Endothelial cell of umbilical vein (primary cell): ENCODE results near the gene SPINT2. TPM values are rescaled to one million over a fixed set of nuclear protein-coding genes. Genes with fewer than 3 reads are reported as not detected.

Source experiments
- BruUV-seq: library from RNA; stranded (reverse); fragments of 400-500 nt; replicated peaks from 2 replicates; lab custom pipeline; 2021; lab: Mats Ljungman, UMichigan
- CTCF ChIA-PET: fragments of 300-600, 350-600 bp; sonication (Branson Sonifier 250); formaldehyde crosslinking; loops from one replicate; lab custom pipeline; 2021; ENCODE audit warnings: antibody characterized with exemption, inconsistent platforms; lab: Charles Lee
- POLR2A ChIA-PET: fragments of 300-600, 350-600 bp; sonication (Branson Sonifier 250); formaldehyde crosslinking; loops from one replicate; lab custom pipeline; 2021; ENCODE audit warnings: antibody characterized with exemption, inconsistent platforms; lab: Charles Lee
- DNase-seq: peaks from one replicate; pipeline ENCODE4 v3.0.0-alpha.2; 2011; ENCODE audit warnings: low read depth, low spot score
- FAIRE-seq: peaks from 2 replicates; lab custom pipeline; 2011; peaks lifted over from hg19 to GRCh38; lab: Jason Lieb, UNC
- H2AFZ ChIP-seq: 2 replicates; pipeline ENCODE4 v1.6.0; 2012; ENCODE audit warnings: low read depth, low read length, control low read depth, inconsistent platforms
- H3K27ac ChIP-seq: 2 replicates; pipeline ENCODE4 v1.5.1; 2011; ENCODE audit warnings: low read depth, mild to moderate bottlenecking, control low read depth, low read length, moderate library complexity; ENCODE audit not compliant: insufficient read depth
- H3K27me3 ChIP-seq, 2 experiments: 2 replicates each; pipeline versions ENCODE4 v1.6.0 to v1.6.1; 2011; ENCODE audit warnings: low read length in 2 of 2, mixed read lengths in 1 of 2; ENCODE audit not compliant: control insufficient read depth in 2 of 2, insufficient read depth in 2 of 2
- H3K36me3 ChIP-seq, 2 experiments: 2 replicates in 1 of 2; 3 replicates in 1 of 2; pipeline ENCODE4 v1.5.1; 2011; ENCODE audit warnings: low read length in 2 of 2, mild to moderate bottlenecking in 1 of 2, moderate library complexity in 1 of 2; ENCODE audit not compliant: control insufficient read depth in 2 of 2, insufficient read depth in 2 of 2; ENCODE audit errors: extremely low read depth in 1 of 2
- H3K4me1 ChIP-seq: 3 replicates; pipeline ENCODE4 v1.5.1; 2011; ENCODE audit warnings: mild to moderate bottlenecking, low read length; ENCODE audit not compliant: control insufficient read depth, insufficient read depth; ENCODE audit errors: extremely low read depth
- H3K4me2 ChIP-seq: 2 replicates; pipeline ENCODE4 v1.6.1; 2011; ENCODE audit warnings: low read length, control low read depth, mixed read lengths; ENCODE audit not compliant: insufficient read depth
- H3K4me3 ChIP-seq, 3 experiments: fragments of 200-600 bp in 1 of 3; sonication (generic), shearing (Covaris generic) in 1 of 3; replicated peaks in 1 of 3; 2 replicates each; pipeline ENCODE4 v1.5.1; 2011 to 2016; ENCODE audit warnings: control low read depth in 3 of 3, low read length in 3 of 3, mild to moderate bottlenecking in 2 of 3, inconsistent platforms in 1 of 3, low read depth in 1 of 3, moderate library complexity in 1 of 3; ENCODE audit not compliant: insufficient read depth in 1 of 3
- H3K79me2 ChIP-seq: 2 replicates; pipeline ENCODE4 v1.6.0; 2012; ENCODE audit warnings: low read length, inconsistent platforms; ENCODE audit not compliant: control insufficient read depth, insufficient read depth
- H3K9ac ChIP-seq: replicated peaks from 2 replicates; pipeline ENCODE3; 2011; ENCODE audit warnings: low read length, control low read depth; ENCODE audit not compliant: insufficient read depth; ENCODE audit errors: extremely low read depth
- H3K9me1 ChIP-seq: replicated peaks from 3 replicates; pipeline ENCODE4 v1.6.0; 2011; ENCODE audit warnings: mild to moderate bottlenecking, low read length; ENCODE audit not compliant: control insufficient read depth, insufficient read depth; ENCODE audit errors: extremely low read depth
- H3K9me3 ChIP-seq: replicated peaks from 2 replicates; pipeline ENCODE4 v1.5.1; 2012; ENCODE audit warnings: low read length, inconsistent platforms; ENCODE audit not compliant: control insufficient read depth, insufficient read depth
- H4K20me1 ChIP-seq: replicated peaks from 2 replicates; pipeline ENCODE3; 2011; ENCODE audit warnings: mild to moderate bottlenecking, low read length; ENCODE audit not compliant: control insufficient read depth, insufficient read depth; ENCODE audit errors: extremely low read depth
- CTCF ChIP-seq, 2 donors: IDR thresholded peaks; 1 replicate in 1 of 2; 2 replicates in 1 of 2; pipeline ENCODE4 v1.5.1; 2011; ENCODE audit warnings: low read length in 2 of 2, mild to moderate bottlenecking in 2 of 2, moderate library complexity in 2 of 2, control low read depth in 1 of 2, inconsistent platforms in 1 of 2, low read depth in 1 of 2; ENCODE audit not compliant: insufficient read depth in 1 of 2; ENCODE audit errors: extremely low read depth in 1 of 2
- EZH2 ChIP-seq: IDR thresholded peaks from 2 replicates; pipeline ENCODE4 v1.6.1; 2012; ENCODE audit warnings: borderline replicate concordance, low read depth, mild to moderate bottlenecking, moderate library complexity, low read length, inconsistent platforms; ENCODE audit not compliant: severe bottlenecking
- FOS ChIP-seq: IDR thresholded peaks from 2 replicates; pipeline ENCODE4 v1.6.1; 2011; ENCODE audit warnings: mild to moderate bottlenecking, low read length, moderate library complexity, borderline replicate concordance; ENCODE audit not compliant: insufficient read depth
- GATA2 ChIP-seq: IDR thresholded peaks from 2 replicates; pipeline ENCODE4 v1.7.0; 2011; ENCODE audit warnings: low read depth, mild to moderate bottlenecking, moderate library complexity, mixed read lengths, low read length; ENCODE audit not compliant: insufficient read length, insufficient read depth
- JUN ChIP-seq: IDR thresholded peaks from 2 replicates; pipeline ENCODE4 v1.6.1; 2011; ENCODE audit warnings: borderline replicate concordance, low read depth; ENCODE audit not compliant: insufficient read length, insufficient read depth
- MAX ChIP-seq: IDR thresholded peaks from 2 replicates; pipeline ENCODE4 v1.6.1; 2011; ENCODE audit not compliant: insufficient read depth, insufficient read length
- MYC ChIP-seq: IDR thresholded peaks from one replicate; pipeline ENCODE4 v1.6.1; 2011; ENCODE audit warnings: mild to moderate bottlenecking, low read depth, low read length
- POLR2A ChIP-seq: IDR thresholded peaks from 2 replicates; pipeline ENCODE4 v1.6.1; 2012; ENCODE audit warnings: low read depth, mild to moderate bottlenecking, control low read depth, low read length
- POLR2AphosphoS5 ChIP-seq: IDR thresholded peaks from 2 replicates; pipeline ENCODE4 v1.6.1; 2012; ENCODE audit warnings: low read depth, mild to moderate bottlenecking, control low read depth, low read length, moderate library complexity; ENCODE audit not compliant: insufficient read depth
- dilution Hi-C: fragments of 300-500 bp; cut with MboI; formaldehyde crosslinking; loops from one replicate; pipeline ENCODE4 v1.15.0; 2019; ENCODE audit warnings: low sequenced_read_pairs; ENCODE audit not compliant: extremely low pct_ligation_motif_present
- intact Hi-C: fragments of 100-400 bp; cut with micrococcal nuclease; formaldehyde crosslinking; loops from one replicate; pipeline ENCODE4 v1.10.0; 2022
- polyA plus RNA-seq, 4 experiments: library from polyadenylated mRNA; depleted of rRNA in 3 of 4; stranded (reverse) in 3 of 4; unstranded in 1 of 4; fragments of >200 nt; gene quantifications; 2 replicates each; pipeline versions ENCODE4 v1.2.1 to v1.2.3, GENCODE V29; 2011 to 2012; ENCODE audit warnings: missing spikeins in 1 of 4
- total RNA-seq: library from RNA; stranded (reverse); gene quantifications from 2 replicates; pipeline ENCODE4 v1.2.3, GENCODE V29; 2021

Gene SPINT2
- total and polyA plus RNA-seq, 2 donors (not counting 3 experiments of a cell fraction or from before 2014, with no cell fraction given) = 28.9 to 46.6 TPM

- Histone ChIP-seq H3K9me1 (no peaks in the 10 kb centered on the region), H3K36me3 (no peaks in the 10 kb centered on the region), H3K4me3 (no peak overlapping the region), H3K9me3 (no peaks in the 10 kb centered on the region), H3K4me2 (no peak overlapping the region), H3K9ac (no peak overlapping the region), H2AFZ (no peak overlapping the region), H3K4me1 (no peaks in the 10 kb centered on the region), H4K20me1 (no peaks in the 10 kb centered on the region), H3K27ac (no peak overlapping the region), H3K79me2 (no peaks in the 10 kb centered on the region), H3K27me3 (no peaks in the 10 kb centered on the region)
- DNase-seq (no peak), FAIRE-seq (no peak)
- dilution Hi-C loops (no loop called here), intact Hi-C loops (no loop called here)
- POLR2A ChIA-PET = no interaction called here
- BruUV-seq = no TSS peak
- TF ChIP-seq JUN (no peak), POLR2AphosphoS5 (no peak), EZH2 (no peak), MYC (no peak)
- CTCF ChIA-PET = no interaction called here
Measured at GRCh38 chr19:38291855-38292254, 27.5 kb downstream of the SPINT2 start.

GRCh38 chr19:38293281-38293680, 28.9 kb downstream of the SPINT2 start:
- H3K9ac ChIP-seq = no peak overlapping the region
- no peaks in the 10 kb centered on the region for H3K4me1 ChIP-seq
- dilution Hi-C loops (no loop called here), intact Hi-C loops (no loop called here)
- no peaks in the 10 kb centered on the region for H3K9me3 ChIP-seq
- no peak for TF ChIP-seq GATA2
- TF ChIP-seq JUN = no peak
- TF ChIP-seq FOS = no peak
- TF ChIP-seq POLR2A = no peak
- no peak for TF ChIP-seq MAX
- no peak for TF ChIP-seq POLR2AphosphoS5
- no peak for TF ChIP-seq EZH2
- no peak for TF ChIP-seq MYC
- no peak for TF ChIP-seq CTCF (IDR thresholded peaks at IDR 0.05; ENCODE audit: extremely low read depth in 1 of 2, insufficient read depth in 1 of 2, low read depth in 1 of 2, low read length in 2 of 2)
- DNase-seq (no peak), FAIRE-seq (no peak)
- ChIA-PET POLR2A (no interaction called here), CTCF (no interaction called here)
- H3K79me2 ChIP-seq = no peaks in the 10 kb centered on the region
- BruUV-seq = no TSS peak
- no peaks in the 10 kb centered on the region for H3K27me3 ChIP-seq
- no peak overlapping the region for H2AFZ ChIP-seq
- no peaks in the 10 kb centered on the region for H3K9me1 ChIP-seq
- H3K36me3 ChIP-seq = no peaks in the 10 kb centered on the region
- H4K20me1 ChIP-seq = no peaks in the 10 kb centered on the region
- H3K27ac ChIP-seq = no peak overlapping the region
- H3K4me3 ChIP-seq = no peak overlapping the region
- no peak overlapping the region for H3K4me2 ChIP-seq
